ENCODE results near the gene CCDC24.

The CCDC24 gene

GRCh38 chr1:43997295-43997999, 6.0 kb downstream of the CCDC24 start:
- DNase-seq (ENCODE audit: low spot score) = no peak

- DNase-seq (ENCODE audit: low spot score) = no peak
Measured at GRCh38 chr1:43998000-43998378, 6.6 kb downstream of the CCDC24 start.

- DNase-seq (ENCODE audit: low spot score) = no peak
Measured at GRCh38 chr1:43999455-43999854, 8.1 kb downstream of the CCDC24 start.

- no peak for DNase-seq (ENCODE audit: low spot score)
Measured at GRCh38 chr1:44000122-44000665, 8.8 kb downstream of the CCDC24 start.

- DNase-seq (ENCODE audit: low spot score) = no peak
Measured at GRCh38 chr1:44002165-44002564, 10.8 kb downstream of the CCDC24 start.

GRCh38 chr1:44002606-44003157, 11.3 kb downstream of the CCDC24 start:
- peak; percentile 66 for DNase-seq (ENCODE audit: low spot score)

GRCh38 chr1:44008259-44008658, 16.9 kb downstream of the CCDC24 start:
- DNase-seq (ENCODE audit: low spot score) = no peak

GRCh38 chr1:44010935-44011471, 19.6 kb downstream of the CCDC24 start:
- DNase-seq (ENCODE audit: low spot score) = no peak

GRCh38 chr1:44012404-44012803, 21.0 kb downstream of the CCDC24 start:
- no peak for DNase-seq (ENCODE audit: low spot score)

- DNase-seq (ENCODE audit: low spot score) = no peak
Measured at GRCh38 chr1:44012941-44013609, 21.7 kb downstream of the CCDC24 start.

- DNase-seq (ENCODE audit: low spot score) = no peak
Measured at GRCh38 chr1:44013949-44014348, 22.6 kb downstream of the CCDC24 start.

- DNase-seq (ENCODE audit: low spot score) = no peak
Measured at GRCh38 chr1:44014365-44015104, 23.1 kb downstream of the CCDC24 start.

GRCh38 chr1:44015206-44015605, 23.8 kb downstream of the CCDC24 start:
- no peak for DNase-seq (ENCODE audit: low spot score)

- no peak for DNase-seq (ENCODE audit: low spot score)
Measured at GRCh38 chr1:44016041-44016889, 24.9 kb downstream of the CCDC24 start.

- no peak for DNase-seq (ENCODE audit: low spot score)
Measured at GRCh38 chr1:44016890-44017400, 25.5 kb downstream of the CCDC24 start.

GRCh38 chr1:44019466-44019948, 28.1 kb downstream of the CCDC24 start:
- DNase-seq (ENCODE audit: low spot score) = no peak

- no peak for DNase-seq (ENCODE audit: low spot score)
Measured at GRCh38 chr1:44020464-44020863, 29.1 kb downstream of the CCDC24 start.

GRCh38 chr1:44021156-44021555, 29.8 kb downstream of the CCDC24 start:
- no peak for DNase-seq (ENCODE audit: low spot score)

GRCh38 chr1:44021581-44022321, 30.4 kb downstream of the CCDC24 start:
- DNase-seq (ENCODE audit: low spot score) = no peak

Measured in iPS-NIHi11 (cell line).